HG02973 (cell line): ENCODE data around the gene CACNA1C.

Source experiments
- ATAC-seq: cut with Tn5 transposase; IDR thresholded peaks from one replicate; pipeline ENCODE4 v1.9.1; 2021; ENCODE audit warnings: moderate library complexity; ENCODE audit not compliant: unreplicated experiment

CACNA1C gene

DNA sequence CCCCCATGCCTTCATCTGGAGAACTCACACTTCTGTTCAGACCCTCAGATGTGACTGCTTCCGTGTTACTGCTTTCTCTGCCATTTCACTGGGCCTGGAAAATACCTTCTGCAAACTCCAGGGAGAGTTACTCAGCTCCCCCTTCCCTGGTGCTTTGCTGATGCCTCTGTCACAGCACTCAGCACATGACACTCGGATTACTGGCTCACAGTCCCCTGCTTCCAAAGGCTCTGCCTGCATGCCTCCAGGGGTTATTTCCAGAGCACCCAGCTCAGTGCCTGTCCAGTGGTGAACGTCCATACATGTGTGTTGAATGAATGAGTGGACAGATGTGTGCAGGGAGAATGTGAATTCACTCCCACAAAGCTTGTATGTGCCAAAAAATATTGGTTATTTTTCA, 504.8 kb downstream of the CACNA1C start:
- ATAC-seq, result no peak

DNA sequence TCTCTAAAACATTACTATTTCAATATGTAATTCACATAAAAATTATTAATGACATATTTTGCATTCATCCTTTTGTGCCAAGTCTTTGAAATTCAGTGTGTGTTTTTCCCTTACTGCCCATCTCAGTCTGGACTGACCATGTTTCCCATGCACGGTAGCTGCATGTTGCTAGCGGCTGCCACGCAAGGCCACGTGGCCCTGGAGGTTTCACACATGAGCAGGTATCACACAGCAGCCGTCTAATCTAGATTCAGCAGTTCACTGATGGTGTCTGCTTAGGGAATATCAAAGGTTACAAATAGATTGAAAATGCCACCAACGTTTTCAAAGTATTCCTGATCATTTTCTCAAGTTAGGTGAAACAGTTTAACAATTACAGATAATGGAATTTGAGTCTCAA, 507.1 kb downstream of the CACNA1C start:
- ATAC-seq, result no peak

DNA sequence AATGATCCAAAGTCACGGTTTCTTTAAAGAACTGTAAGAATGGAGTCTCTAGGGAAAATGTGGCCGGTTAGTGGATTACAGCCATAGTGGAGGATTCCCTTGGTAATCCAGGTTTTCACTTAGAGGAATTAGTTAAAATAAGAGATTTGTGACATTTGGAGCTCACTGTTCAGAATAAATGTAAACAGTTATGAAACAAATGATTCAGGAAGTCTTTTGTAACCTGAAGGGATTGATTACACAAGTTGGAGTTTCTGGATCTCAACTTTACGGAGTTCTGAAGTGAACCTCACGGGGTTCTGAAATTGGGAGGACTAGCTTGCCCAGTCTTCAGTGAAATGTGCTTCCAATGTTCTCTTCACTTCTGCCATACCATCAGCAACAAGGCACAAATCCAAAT, 507.6 kb downstream of the CACNA1C start:
- no peak for ATAC-seq

DNA sequence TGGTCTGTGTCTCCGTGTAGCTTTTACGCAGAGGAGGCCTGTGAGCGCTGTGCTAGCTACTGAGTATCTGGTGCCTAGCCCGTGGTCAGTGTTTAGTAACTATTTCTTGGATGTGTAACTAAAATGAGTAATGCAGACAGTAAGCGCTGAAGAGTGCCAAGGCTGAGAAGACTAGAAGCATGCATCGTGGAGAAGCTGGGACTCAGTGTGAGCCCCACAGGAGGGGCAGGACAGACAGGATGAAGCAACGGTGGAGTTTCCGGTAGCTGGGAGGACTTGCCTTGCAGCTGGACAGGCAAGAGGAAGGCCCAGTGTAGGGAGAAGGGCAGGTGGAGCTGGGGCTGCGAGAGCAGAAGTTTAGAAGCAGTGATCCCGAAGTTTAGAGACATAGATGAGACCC, 508.6 kb downstream of the CACNA1C start:
- no peak for ATAC-seq

DNA sequence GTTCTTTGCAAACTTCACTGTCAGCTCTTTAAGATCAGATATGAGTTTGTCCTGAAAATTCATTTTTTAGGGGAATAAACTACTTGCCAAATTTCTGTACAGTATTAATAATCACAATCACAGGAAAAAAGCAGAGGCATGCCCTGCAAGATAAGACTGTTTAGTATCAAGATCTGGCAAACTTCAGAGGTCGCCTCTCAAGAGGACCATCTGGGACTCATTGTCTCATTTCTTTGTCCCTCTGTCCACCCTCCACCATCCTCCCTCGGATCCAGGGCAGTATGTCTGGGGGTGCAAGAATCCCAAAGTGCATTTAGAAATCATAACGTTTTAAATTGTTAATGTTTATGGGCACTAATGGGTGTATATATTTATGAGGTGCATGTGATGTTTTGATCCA, 509.6 kb downstream of the CACNA1C start:
- no peak for ATAC-seq

DNA sequence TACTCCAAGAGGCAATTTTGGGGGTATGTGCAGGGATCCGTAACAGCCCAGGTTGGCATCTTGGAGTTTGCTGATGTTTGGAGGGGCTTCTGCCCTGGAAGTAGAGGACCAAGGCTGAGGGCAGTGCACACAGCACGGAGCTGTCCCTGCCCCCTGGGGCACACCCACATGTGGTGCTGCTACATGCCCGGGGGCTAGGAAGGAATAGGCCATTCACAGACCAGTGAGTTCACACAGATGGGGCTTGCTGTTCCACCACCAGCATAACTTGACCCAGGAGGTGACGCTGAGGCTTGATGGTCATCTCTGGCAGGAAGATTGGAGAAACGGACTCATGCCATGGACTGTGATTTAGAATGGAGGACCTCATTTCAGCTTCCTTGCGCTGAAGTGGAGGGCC, 510.9 kb downstream of the CACNA1C start:
- ATAC-seq, result no peak

DNA sequence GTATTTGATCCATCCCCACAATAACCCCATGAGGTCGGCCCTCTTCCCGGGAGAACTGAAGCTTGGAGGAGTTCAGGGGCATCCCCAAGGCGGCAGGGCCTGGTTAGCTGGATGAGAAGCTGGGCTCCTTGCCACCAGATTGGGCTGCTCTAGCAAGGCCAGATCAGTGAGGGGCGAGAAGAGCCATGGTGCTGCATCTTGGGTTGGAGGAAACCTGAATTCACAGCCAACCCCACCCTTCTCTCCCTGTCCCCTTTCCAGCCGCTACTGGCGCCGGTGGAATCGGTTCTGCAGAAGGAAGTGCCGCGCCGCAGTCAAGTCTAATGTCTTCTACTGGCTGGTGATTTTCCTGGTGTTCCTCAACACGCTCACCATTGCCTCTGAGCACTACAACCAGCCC, 513.4 kb downstream of the CACNA1C start:
- no peak for ATAC-seq

DNA sequence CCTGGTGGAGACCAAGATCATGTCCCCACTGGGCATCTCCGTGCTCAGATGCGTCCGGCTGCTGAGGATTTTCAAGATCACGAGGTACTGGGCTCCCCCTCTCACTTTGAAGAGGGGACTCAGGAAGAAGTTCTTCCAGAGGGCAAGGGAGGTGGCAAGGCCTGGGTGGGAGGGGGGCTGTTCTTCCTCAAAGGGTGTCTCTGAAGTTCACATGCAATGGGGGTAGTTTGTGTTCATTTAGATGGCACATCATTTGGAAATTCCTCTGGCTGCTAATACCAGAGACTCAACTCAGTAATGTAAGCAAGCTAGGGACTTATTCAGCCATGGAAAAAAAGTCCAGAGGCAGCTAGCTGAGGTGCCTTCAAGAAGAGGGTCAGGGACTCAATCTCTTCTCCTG, 514.9 kb downstream of the CACNA1C start:
- ATAC-seq, result no peak

DNA sequence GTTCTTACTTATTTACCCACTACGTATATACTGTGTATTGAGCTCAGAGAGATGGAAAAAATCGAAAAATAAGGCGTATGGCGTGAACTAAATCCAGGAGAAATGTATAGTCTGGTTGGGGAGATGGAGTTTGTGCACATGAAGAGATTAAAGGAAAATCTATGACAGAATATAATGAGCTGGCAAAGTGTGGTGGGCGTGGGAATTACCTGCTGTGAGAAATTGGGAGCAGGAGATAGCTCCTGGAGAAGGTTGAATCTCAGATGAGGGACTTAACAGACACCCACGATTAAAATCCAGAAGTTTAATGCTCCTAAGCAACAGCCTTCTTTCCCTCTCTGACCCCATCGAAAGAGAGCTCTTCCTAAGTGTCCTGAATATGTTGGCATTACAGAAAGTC, 517.8 kb downstream of the CACNA1C start:
- ATAC-seq, result no peak

DNA sequence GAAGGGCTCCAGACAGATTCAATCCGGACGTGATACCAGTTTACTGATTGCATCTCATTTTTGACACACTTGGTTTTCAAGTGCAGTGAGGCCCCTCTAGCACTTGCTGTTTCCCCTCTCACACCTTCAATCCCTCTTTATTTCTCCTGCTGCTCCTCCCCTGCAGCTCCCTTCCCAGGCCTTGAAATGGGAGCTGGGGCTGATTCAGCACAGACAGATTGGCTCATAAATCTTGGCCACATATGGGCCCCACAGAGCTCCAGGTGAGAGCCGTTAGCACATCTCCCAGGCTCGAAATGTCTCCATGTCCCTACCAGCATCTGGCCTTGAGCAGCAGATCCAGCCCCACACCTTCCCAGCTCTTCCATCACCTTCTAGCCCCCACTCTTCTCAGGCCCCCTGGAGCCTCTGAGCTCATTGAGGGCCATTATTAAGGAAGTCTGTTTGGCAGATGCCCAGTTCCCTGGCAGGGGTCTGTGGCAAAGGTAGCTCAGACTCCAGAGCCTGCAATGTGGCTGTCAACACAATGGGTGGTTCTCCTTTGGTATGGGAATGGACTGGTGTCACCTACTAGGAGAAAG, 521.7 kb downstream of the CACNA1C start:
- no peak for ATAC-seq

DNA sequence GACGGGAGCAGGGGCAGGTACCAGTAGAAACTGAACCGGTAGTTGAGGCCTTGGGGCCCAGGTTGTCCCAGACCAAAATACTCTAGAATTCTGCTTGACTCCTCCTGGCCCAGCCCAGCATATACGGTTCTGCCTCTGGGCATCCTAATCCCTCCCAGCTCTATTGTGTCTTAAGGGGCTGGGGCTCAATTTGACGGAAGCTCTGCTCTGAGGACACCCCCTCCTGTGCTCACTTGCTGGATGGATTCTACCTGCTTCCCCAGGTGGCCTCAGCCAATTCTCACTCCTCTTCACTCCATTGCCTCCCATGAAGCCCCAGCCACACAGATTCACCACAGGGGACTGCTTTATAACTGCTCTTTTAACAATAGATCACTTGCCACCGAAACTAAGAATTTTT, 522.5 kb downstream of the CACNA1C start:
- ATAC-seq, result no peak

DNA sequence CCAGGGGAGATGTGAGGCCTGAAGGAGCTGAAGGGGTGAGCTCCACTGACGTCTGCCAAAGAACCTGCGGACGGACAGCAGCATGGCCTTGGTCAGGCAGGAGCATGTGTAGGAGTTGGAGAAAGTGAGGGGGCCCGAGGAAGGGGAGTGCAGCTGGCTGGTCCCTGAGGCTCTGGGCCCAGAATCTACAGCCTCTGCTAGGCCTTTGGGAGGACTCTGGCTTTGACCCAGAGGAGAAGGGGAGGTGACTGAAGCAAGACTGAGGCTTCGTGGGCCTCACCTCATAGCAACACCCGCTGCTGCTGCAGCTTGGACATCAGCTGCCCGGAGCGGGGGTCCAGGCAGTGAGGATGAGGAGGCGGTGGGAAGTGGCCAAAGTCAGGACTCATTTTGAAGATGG, 525.4 kb downstream of the CACNA1C start:
- ATAC-seq, result no peak

DNA sequence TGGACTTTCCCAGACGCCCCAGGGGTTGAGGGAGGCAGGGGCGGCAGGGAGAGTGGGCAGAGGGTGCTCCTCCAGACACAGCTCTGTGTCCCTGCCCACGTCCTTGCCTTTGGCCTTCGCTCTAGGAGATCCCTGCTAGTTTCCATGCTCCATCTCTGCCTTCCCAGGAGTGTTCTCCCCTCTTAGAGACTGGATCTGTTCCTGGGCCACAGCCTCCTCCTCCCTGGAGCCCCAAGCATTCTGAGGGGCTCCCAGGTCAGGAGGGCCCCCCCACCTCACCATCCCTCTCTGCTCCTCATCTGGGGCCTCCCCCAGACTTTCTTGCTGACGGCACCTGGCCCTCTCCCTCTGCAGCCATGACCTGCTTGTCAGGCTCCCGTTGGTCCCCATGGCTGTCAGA, 526.0 kb downstream of the CACNA1C start:
- ATAC-seq, result no peak

DNA sequence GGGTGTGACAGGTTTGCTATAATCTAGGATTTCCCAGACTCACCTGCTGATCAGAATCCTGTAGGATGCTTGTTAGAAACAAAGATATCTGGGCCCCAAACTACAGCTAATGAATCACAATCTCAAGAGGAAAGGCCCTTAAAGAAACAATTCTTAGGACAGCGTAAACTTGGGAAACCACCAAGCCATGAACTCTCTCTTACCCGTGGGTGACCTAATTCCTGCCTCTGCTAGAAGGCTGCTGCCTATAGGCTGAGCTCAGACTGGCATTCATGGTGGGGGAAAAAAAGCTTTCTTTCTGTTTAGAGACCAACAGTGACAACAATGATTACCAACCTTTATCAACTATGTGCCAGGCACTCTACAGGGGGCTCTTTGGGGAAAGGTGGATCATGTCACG, 528.0 kb downstream of the CACNA1C start:
- ATAC-seq, result no peak

DNA sequence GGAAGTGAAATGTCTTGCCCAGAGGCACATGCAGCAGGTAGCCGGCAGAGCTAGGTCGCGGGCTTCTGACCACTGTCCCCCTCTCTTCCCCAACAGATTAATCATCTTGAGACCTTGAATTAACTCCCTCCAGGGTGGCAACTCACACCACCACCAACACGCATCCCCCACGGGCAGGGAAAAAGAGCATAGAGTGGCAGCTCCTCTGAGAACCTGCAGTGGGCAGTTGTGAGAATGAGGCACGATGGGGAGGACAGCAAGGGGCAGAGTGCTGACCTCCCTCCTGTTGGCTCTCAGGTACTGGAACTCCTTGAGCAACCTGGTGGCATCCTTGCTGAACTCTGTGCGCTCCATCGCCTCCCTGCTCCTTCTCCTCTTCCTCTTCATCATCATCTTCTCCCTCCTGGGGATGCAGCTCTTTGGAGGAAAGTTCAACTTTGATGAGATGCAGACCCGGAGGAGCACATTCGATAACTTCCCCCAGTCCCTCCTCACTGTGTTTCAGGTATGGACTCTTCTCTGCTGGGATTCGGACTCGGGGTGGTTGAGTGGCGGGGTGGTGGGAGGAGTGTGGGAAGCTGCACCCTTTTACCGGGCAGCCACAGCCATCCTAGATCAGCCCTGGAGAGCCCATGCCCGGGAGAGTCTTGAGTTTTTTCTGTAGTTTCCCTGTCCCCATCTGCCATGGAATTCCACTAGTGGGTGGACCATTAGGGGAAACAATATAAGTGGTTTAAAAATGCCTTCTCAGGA, 528.7 kb downstream of the CACNA1C start:
- no peak for ATAC-seq

DNA sequence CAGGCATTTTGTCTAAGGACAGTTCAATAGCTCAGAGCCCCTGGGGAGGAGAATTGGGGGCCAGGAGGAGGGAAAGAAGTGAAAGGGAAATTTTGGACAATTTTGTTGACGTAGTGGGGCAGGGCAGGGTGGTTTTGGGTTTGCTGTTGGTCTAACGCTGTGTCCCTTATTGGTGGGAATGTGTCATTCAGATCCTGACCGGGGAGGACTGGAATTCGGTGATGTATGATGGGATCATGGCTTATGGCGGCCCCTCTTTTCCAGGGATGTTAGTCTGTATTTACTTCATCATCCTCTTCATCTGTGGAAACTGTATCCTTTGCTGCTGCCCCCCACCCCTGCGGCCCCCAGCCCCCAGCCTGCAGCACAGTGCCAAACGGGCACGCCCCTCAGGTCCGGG, 529.8 kb downstream of the CACNA1C start:
- no peak for ATAC-seq

DNA sequence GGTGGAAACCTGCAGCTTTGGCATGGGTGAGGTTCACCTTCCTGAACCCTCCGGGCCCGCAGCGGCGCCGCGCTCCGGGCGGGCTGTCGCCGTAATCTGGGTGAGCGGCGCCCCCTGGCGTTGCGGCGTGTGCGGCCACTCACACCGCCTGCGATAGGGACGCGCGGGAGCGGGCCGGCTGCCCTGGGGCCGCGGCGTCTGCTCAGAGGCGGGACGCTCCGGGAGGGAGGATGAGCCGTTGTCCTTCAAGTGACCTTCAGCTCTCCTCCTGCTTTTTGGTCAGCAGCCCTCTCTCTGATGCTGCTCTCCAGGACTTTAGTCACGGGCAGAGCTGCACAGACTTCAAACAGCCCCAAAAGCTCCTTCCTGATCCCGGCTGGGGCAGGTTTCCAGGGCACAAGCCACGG, 530.3 kb downstream of the CACNA1C start:
- no peak for ATAC-seq

DNA sequence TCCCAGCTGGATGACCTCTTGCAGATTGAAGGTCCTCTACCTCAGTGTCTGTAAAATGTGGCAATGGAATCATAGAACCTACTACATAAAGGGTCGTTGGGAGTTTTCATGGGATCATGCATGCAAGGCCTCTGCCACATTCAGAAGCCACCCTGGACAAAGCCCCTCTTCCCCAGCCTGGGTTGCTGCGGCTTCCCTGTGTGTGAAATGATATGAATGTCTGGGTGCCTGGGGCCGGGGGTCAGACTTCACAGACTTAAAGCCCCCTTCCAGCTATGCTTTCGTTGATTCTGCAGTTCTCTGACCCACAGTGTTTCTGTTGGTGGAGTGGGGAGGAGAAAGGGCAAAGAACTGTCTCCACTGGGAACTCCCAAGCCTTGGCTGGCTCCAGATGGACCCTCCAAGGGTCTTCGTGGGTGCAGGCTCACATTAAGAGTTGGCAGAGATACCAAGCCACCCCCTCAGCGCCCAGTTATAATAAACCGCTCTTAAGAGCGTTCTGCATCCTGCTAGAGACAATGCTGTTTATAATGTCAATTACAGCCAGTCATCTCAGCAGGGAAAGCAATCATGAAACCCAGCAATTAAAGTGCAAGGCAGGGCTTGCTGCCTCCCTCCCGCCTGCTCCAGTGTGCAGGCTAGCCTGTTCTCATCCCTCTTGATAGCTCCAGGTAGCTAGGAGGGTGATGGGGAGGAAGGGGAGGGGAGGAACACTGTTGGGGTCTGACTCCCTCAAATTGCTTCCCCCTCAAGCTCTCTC, 531.0 kb downstream of the CACNA1C start:
- ATAC-seq, result no peak

DNA sequence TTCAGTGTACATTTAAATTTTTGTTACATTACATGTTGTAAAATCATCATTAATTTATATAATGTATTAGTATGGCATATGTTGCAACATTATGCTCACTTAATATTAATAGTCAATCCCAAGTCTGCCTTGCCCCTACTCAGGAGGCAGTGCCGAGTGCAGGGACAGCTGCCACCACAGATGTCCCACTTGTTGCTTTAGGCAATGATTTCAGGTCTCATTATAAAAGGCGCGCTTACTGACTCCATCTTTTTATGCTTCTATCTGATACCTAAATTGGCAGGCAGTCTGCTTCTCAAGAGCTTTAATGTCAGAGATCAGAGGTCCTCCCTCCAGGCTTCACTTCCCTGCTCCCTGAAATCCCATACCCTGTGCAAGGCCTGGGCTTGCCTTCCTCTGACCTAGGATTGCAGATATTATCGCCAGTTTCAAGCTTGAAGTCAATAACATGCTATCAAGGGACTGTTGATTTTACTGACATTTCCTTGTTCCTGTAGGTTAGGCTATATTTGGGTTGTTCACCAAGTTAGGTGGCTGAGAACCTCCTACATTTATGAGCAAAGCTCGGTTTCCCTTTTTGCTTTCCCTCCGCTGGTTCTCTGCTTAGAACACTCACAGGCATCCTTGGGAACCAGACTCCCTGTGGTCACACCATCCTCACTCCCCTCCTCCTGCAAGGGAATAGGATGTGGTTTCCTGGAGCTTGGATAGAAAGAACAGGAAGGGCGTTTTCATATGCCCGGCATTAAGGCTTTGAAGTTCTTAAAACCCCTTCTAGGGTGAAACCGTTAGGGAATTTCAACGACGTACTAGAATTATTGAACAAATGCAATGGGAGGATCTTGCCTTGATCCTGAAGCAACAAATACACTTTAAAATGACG, 533.6 kb downstream of the CACNA1C start:
- no peak for ATAC-seq

DNA sequence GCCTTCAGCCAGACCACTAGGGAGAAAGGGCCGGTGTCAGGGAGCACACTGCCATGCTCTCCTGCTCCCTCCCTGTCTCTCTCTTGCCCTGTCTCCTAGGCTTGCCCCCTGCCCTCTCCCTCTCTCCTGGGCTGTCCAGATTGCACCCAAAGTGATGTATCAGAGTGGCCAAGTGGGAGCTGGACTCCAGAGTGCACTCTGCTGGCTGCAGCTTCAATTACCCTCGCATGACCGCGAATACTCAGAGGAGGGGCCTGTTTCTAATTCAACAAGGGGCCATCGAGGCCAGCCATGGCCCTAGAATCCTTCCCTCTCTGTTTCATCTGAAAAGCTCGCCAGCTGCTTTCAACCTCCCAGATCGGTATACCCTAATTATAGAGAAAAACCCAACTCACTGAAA, 535.6 kb downstream of the CACNA1C start:
- no peak for ATAC-seq

DNA sequence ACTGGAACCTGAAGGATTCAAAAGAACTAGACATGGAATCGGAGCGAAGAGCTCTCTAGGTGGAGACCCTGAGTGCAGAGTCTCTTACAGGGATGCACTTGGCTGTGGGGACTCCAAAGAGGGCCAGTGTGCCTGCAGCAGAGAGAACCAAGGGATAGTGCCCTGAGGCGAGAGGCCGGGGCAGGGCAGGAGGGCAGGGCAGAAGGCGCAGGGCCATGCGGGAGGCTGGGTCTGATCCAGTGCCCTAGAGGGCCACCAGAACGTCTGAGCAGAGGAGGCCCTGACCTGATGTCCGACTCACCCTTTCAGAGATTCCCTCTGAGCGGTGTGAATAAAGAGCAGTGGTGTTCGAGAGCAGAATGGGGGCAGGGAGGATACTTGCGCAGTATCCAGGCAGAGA, 536.6 kb downstream of the CACNA1C start:
- ATAC-seq, result no peak
